Suprapubic skin (tissue), 4 donors: ENCODE data around the gene ERBB4. TPM values are rescaled to one million over a fixed set of nuclear protein-coding genes. Genes with fewer than 3 reads are reported as not detected.

Experiments
- DNase-seq, 2 donors: peaks; one replicate each; pipeline ENCODE4 v3.0.0-alpha.2; 2019; ENCODE audit warnings: low spot score in 2 of 2
- H3K27ac ChIP-seq: fragments of 200-600 bp; sonication (generic); one replicate; pipeline ENCODE4 v1.5.1; 2019
- H3K27me3 ChIP-seq: fragments of 200-600 bp; sonication (generic); one replicate; pipeline ENCODE4 v1.5.1; 2019
- H3K36me3 ChIP-seq: fragments of 200-600 bp; sonication (generic); one replicate; pipeline ENCODE4 v1.5.1; 2019
- H3K4me1 ChIP-seq: fragments of 200-600 bp; sonication (generic); one replicate; pipeline ENCODE4 v1.5.1; 2019
- H3K4me3 ChIP-seq: fragments of 200-600 bp; sonication (generic); one replicate; pipeline ENCODE4 v1.5.1; 2019; ENCODE audit warnings: mild to moderate bottlenecking
- H3K9me3 ChIP-seq: fragments of 200-600 bp; sonication (generic); one replicate; pipeline ENCODE4 v1.5.1; 2019
- CTCF ChIP-seq, 2 donors: fragments of 200-600 bp in 1 of 2; fragments of 450-650 bp in 1 of 2; sonication (generic) in 1 of 2; IDR thresholded peaks; one replicate each; pipeline ENCODE4 v1.5.1; 2016 to 2019; ENCODE audit warnings: antibody characterized with exemption in 2 of 2, mild to moderate bottlenecking in 1 of 2, moderate library complexity in 1 of 2
- EP300 ChIP-seq: sonication (generic); formaldehyde crosslinking; IDR thresholded peaks from one replicate; pipeline ENCODE4 v1.6.1; 2017; ENCODE audit warnings: antibody characterized with exemption
- POLR2A ChIP-seq, 2 donors: fragments of 450-650 bp; IDR thresholded peaks; one replicate each; pipeline ENCODE4 v1.6.1; 2017; ENCODE audit warnings: antibody characterized with exemption in 2 of 2, mild to moderate bottlenecking in 2 of 2, moderate library complexity in 2 of 2
- POLR2AphosphoS5 ChIP-seq, 3 donors: sonication (generic); formaldehyde crosslinking; IDR thresholded peaks; one replicate each; pipeline ENCODE4 v1.6.1; 2017; ENCODE audit warnings: antibody characterized with exemption in 3 of 3
- WGBS: methylation state at CpG from one replicate; pipeline ENCODE4 v1.1.5; 2018; 5-methylcytosine and 5-hydroxymethylcytosine counted together
- total RNA-seq, 4 donors: library from RNA; depleted of rRNA; stranded (reverse); fragments of >200 nt; gene quantifications; one replicate each; pipeline ENCODE4 v1.1.0, GENCODE V29; 2016

The ERBB4 gene
- total RNA-seq, 4 donors from 2014 or later, result 0.95 to 6.4 (median 1.5) TPM

GRCh38 chr2:211762479-211762878 is 776.1 kb downstream of the ERBB4 start:
- H3K36me3 ChIP-seq, result no peaks in the 10 kb centered on the region
- DNase-seq, result no peak
- H3K4me1 ChIP-seq, result peaks cover 10% of the 10 kb centered on the region
- H3K27me3 ChIP-seq, result no peaks in the 10 kb centered on the region
- 57% methylated on average over 3 of the region's 3 CpGs for WGBS
- no peak overlapping the region for H3K4me3 ChIP-seq
- no peak overlapping the region for H3K27ac ChIP-seq
- TF ChIP-seq POLR2AphosphoS5 (IDR thresholded peaks at IDR 0.05) (no peak), POLR2A (IDR thresholded peaks at IDR 0.05) (no peak), EP300 (no peak)
- H3K9me3 ChIP-seq, result no peaks in the 10 kb centered on the region

GRCh38 chr2:211760103-211760502 is 778.5 kb downstream of the ERBB4 start:
- 20% methylated on average over 1 of the region's 1 CpG for WGBS
- Histone ChIP-seq H3K27me3 (no peaks in the 10 kb centered on the region), H3K27ac (no peak overlapping the region), H3K9me3 (no peaks in the 10 kb centered on the region), H3K4me3 (no peak overlapping the region), H3K36me3 (no peaks in the 10 kb centered on the region), H3K4me1 (no peaks in the 10 kb centered on the region)
- no peak for TF ChIP-seq CTCF (IDR thresholded peaks at IDR 0.05)
- DNase-seq, result no peak

GRCh38 chr2:211756266-211756665 is 782.3 kb downstream of the ERBB4 start:
- H3K36me3 ChIP-seq, result no peaks in the 10 kb centered on the region
- H3K4me3 ChIP-seq, result no peak overlapping the region
- 88% methylated on average over 2 of the region's 2 CpGs for whole genome bisulfite sequencing
- no peaks in the 10 kb centered on the region for H3K4me1 ChIP-seq
- no peaks in the 10 kb centered on the region for H3K9me3 ChIP-seq
- TF ChIP-seq POLR2A (IDR thresholded peaks at IDR 0.05), result no peak
- TF ChIP-seq EP300, result no peak
- no peak for TF ChIP-seq POLR2AphosphoS5 (IDR thresholded peaks at IDR 0.05)
- TF ChIP-seq CTCF (IDR thresholded peaks at IDR 0.05), result no peak
- no peak for DNase-seq
- H3K27me3 ChIP-seq, result no peaks in the 10 kb centered on the region
- H3K27ac ChIP-seq, result no peak overlapping the region

GRCh38 chr2:211755187-211755586 is 783.4 kb downstream of the ERBB4 start:
- Histone ChIP-seq H3K9me3 (no peaks in the 10 kb centered on the region), H3K27me3 (no peaks in the 10 kb centered on the region), H3K27ac (no peak overlapping the region), H3K4me1 (no peaks in the 10 kb centered on the region), H3K4me3 (no peak overlapping the region), H3K36me3 (no peaks in the 10 kb centered on the region)
- no peak for DNase-seq
- 91% methylated on average over 8 of the region's 8 CpGs for WGBS
- TF ChIP-seq POLR2AphosphoS5 (IDR thresholded peaks at IDR 0.05) (no peak), CTCF (IDR thresholded peaks at IDR 0.05) (no peak), EP300 (no peak), POLR2A (IDR thresholded peaks at IDR 0.05) (no peak)

- H3K36me3 ChIP-seq, result no peaks in the 10 kb centered on the region
- H3K27me3 ChIP-seq, result no peaks in the 10 kb centered on the region
- no peak for DNase-seq
- 43% methylated on average over 3 of the region's 3 CpGs for WGBS
- H3K4me3 ChIP-seq, result no peak overlapping the region
- no peak overlapping the region for H3K27ac ChIP-seq
- no peak for TF ChIP-seq POLR2AphosphoS5 (IDR thresholded peaks at IDR 0.05)
- no peak for TF ChIP-seq POLR2A (IDR thresholded peaks at IDR 0.05)
- TF ChIP-seq EP300, result no peak
- no peak for TF ChIP-seq CTCF (IDR thresholded peaks at IDR 0.05)
- no peaks in the 10 kb centered on the region for H3K4me1 ChIP-seq
- no peaks in the 10 kb centered on the region for H3K9me3 ChIP-seq
Measured at GRCh38 chr2:211751848-211752247, 786.8 kb downstream of the ERBB4 start.

GRCh38 chr2:211748339-211748738 is 790.3 kb downstream of the ERBB4 start:
- Histone ChIP-seq H3K4me3 (no peak overlapping the region), H3K36me3 (no peaks in the 10 kb centered on the region), H3K27ac (no peak overlapping the region), H3K4me1 (no peaks in the 10 kb centered on the region), H3K27me3 (no peaks in the 10 kb centered on the region), H3K9me3 (no peaks in the 10 kb centered on the region)
- no peak for DNase-seq
- 98% methylated on average over 1 of the region's 1 CpG for WGBS
- TF ChIP-seq POLR2AphosphoS5 (IDR thresholded peaks at IDR 0.05), result no peak
- TF ChIP-seq EP300, result no peak
- no peak for TF ChIP-seq CTCF (IDR thresholded peaks at IDR 0.05)
- no peak for TF ChIP-seq POLR2A (IDR thresholded peaks at IDR 0.05)
